ENCODE results near the gene XK. TPM values are rescaled to one million over a fixed set of nuclear protein-coding genes. Genes with fewer than 3 reads are reported as not detected.

The XK gene
- total and polyA plus RNA-seq, 9 of the 15 experiments (the other 6 are each of a cell fraction or from before 2014, with no cell fraction given): 4.0 to 21.6 (median 11.6) TPM

- no peak for TF ChIP-seq MEF2A (IDR thresholded peaks at IDR 0.05; ENCODE audit: control insufficient read depth, low read depth, low read length)
- no peak for TF ChIP-seq ZNF740 (CRISPR knock-in tag; IDR thresholded peaks at IDR 0.05)
- TF ChIP-seq ZNF740 (tag; IDR thresholded peaks at IDR 0.05): no peak
- no peak for TF ChIP-seq ZNF830 (CRISPR knock-in tag; IDR thresholded peaks at IDR 0.05)
- no peak for TF ChIP-seq ETV1 (tag; conservative IDR thresholded peaks at IDR 0.05; ENCODE audit: low read depth)
- no peak for TF ChIP-seq HNRNPL (IDR thresholded peaks at IDR 0.05; ENCODE audit: low read depth, low read length)
- TF ChIP-seq ZNF507 (tag; conservative IDR thresholded peaks at IDR 0.05): no peak
- no peak for TF ChIP-seq HNRNPK (IDR thresholded peaks at IDR 0.05; ENCODE audit: low read depth, low read length, poor library complexity, severe bottlenecking)
- TF ChIP-seq RNF2 (IDR thresholded peaks at IDR 0.05): peak; percentile 51; the same call in 1 of the 2 replicates
- no peak for TF ChIP-seq GTF2B (IDR thresholded peaks at IDR 0.05; ENCODE audit: extremely low read depth, insufficient read length)
- TF ChIP-seq RCOR1 (IDR thresholded peaks at IDR 0.05; ENCODE audit: borderline replicate concordance in 1 of 2, low read depth in 2 of 2, low read length in 2 of 2): 0 out of 4 replicates have a peak, but pooled peaks of 1 of the 2 experiments have one; percentile 34
- peak; percentile 83 for TF ChIP-seq MAX (CRISPR knock-in tag; IDR thresholded peaks at IDR 0.05)
- no peak for TF ChIP-seq PTRF (tag; IDR thresholded peaks at IDR 0.05)
- no peak for TF ChIP-seq DLX4 (CRISPR knock-in tag; IDR thresholded peaks at IDR 0.05)
- peak; percentile 22 for TF ChIP-seq CCNT2 (IDR thresholded peaks at IDR 0.05; ENCODE audit: borderline replicate concordance, extremely low read depth, insufficient read length, low read depth, low read length)
- TF ChIP-seq ZNF609 (CRISPR knock-in tag; IDR thresholded peaks at IDR 0.05; ENCODE audit: borderline replicate concordance): no peak
- no peak for TF ChIP-seq NFE2L1 (tag; IDR thresholded peaks at IDR 0.05; ENCODE audit: borderline replicate concordance, low read depth)
- TF ChIP-seq JUN (IDR thresholded peaks at IDR 0.05; ENCODE audit: borderline replicate concordance, low read depth, low read length): no peak
- TF ChIP-seq JUN (CRISPR knock-in tag; IDR thresholded peaks at IDR 0.05; ENCODE audit: borderline replicate concordance): no peak
Measured at GRCh38 chrX:37685381-37686359, at the start of gene XK (continued).

Data from K562 (cell line).